Right lobe of liver (tissue), 6 donors: ENCODE results near the gene PYCARD. TPM values are rescaled to one million over a fixed set of nuclear protein-coding genes. Genes with fewer than 3 reads are reported as not detected.

Source experiments
- ATAC-seq, 4 donors: fragments of 200-7000 bp; cut with Tn5 transposase; one replicate each; pipeline ENCODE4 v1.9.1; 2020; ENCODE audit warnings: mild to moderate bottlenecking in 4 of 4, moderate library complexity in 4 of 4
- DNase-seq, 3 donors: peaks; one replicate each; pipeline ENCODE4 v3.0.0-alpha.2; 2020
- H3K27ac ChIP-seq, 3 donors: fragments of 200-600 bp; one replicate each; pipeline ENCODE4 v1.8.0; 2022
- H3K27me3 ChIP-seq, 2 donors: fragments of 200-600 bp; one replicate each; pipeline ENCODE4 v1.8.0; 2022
- H3K36me3 ChIP-seq, 4 donors: fragments of 200-600 bp; sonication (generic) in 1 of 4; one replicate each; pipeline versions ENCODE4 v1.5.1 to v1.8.0; 2017 to 2022; ENCODE audit warnings: control low read depth in 1 of 4
- H3K4me1 ChIP-seq, 4 donors: fragments of 200-600 bp; sonication (generic) in 1 of 4; one replicate each; pipeline versions ENCODE4 v1.5.1 to v1.8.0; 2017 to 2022; ENCODE audit warnings: control low read depth in 1 of 4
- H3K4me3 ChIP-seq, 3 donors: fragments of 200-600 bp; one replicate each; pipeline ENCODE4 v1.8.0; 2022
- H3K9me3 ChIP-seq, 4 donors: fragments of 200-600 bp; sonication (generic) in 1 of 4; one replicate each; pipeline versions ENCODE4 v1.5.1 to v1.8.0; 2017 to 2022; ENCODE audit warnings: control low read depth in 1 of 4
- POLR2A ChIP-seq: fragments of 450-650 bp; IDR thresholded peaks from one replicate; pipeline ENCODE4 v1.6.1; 2017; ENCODE audit warnings: antibody characterized with exemption, mild to moderate bottlenecking
- WGBS: methylation state at CpG from one replicate; pipeline ENCODE4 v1.1.6; 2018; ENCODE audit warnings: low coverage, low lambda C conversion rate; ENCODE audit not compliant: insufficient coverage; ENCODE audit errors: missing lambda C conversion rate; 5-methylcytosine and 5-hydroxymethylcytosine counted together
- intact Hi-C, 2 donors: fragments of 100-400 bp; cut with DNase I; formaldehyde crosslinking; loops; one replicate each; pipeline versions ENCODE4 v1.11.2 to v1.14.1; 2022
- total RNA-seq, 6 experiments: library from RNA; depleted of rRNA in 2 of 6; stranded (reverse); fragments of >200 nt in 2 of 6; fragmentation: NEBNext Ultra II Directional in 3 of 6; extraction: Animal tissue kit (Norgen Biotek cat#: 25700) in 3 of 6; gene quantifications; one replicate each; pipeline versions ENCODE4 v1.1.0 to v1.2.4, GENCODE V29; 2016 to 2023
- TF ChIP-seq, protein P1 (sequence below), 4 donors: fragments of 200-600 bp in 3 of 4; fragments of 450-650 bp in 1 of 4; IDR thresholded peaks; one replicate each; pipeline versions ENCODE4 v1.5.1 to v1.8.0; 2016 to 2022; ENCODE audit warnings: antibody characterized with exemption in 4 of 4, mild to moderate bottlenecking in 2 of 4
- donor health status: DM: no; HTN: yes; CAD: no.
- donor health status: DM: no; HTN: no; CAD: no.
- donor health status: DM: no; HTN: no; CAD: no.
- donor health status: DM: no; HTN: yes; CAD: no.
- donor health status: DM: no; HTN: yes; CAD: no.

Gene PYCARD
- total RNA-seq, 6 experiments from 2014 or later: 5.7 to 14.9 (median 9.6) TPM

DNA sequence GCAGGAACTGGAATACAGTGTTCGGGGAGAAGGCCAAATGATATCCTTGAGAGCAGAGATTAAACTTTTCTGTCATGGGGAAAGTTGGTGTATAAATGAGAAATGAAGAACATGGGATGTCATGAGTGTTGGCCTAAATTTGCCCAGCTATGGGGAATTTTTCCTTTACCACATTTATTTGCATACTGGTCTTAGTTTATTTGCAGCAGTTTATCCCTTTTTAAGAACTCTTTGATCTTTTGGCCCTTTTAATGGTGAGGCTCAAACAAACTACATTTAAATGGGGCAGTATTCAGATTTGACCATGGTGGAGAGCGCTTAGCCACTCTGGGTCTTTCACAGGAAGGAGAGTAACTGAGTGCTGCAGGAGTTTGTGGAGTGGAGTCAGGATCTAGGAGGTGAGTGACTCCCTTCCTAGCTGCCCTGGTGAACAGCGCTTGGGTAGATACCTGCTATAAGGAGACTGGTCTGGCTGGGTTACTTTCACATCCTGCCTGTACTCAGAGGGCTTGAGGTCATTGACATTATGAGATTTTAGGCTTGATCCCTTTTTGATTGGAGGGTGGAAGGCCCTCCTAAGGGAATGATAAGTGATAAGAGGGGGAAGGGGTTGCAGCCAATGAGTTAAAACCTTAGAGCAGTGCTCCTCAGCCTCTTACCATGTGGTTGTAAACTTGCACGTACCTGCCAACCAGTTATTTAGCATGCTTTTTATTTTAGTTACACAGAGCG, 10.7 kb downstream of the PYCARD start:
- TF ChIP-seq, protein P1, sequence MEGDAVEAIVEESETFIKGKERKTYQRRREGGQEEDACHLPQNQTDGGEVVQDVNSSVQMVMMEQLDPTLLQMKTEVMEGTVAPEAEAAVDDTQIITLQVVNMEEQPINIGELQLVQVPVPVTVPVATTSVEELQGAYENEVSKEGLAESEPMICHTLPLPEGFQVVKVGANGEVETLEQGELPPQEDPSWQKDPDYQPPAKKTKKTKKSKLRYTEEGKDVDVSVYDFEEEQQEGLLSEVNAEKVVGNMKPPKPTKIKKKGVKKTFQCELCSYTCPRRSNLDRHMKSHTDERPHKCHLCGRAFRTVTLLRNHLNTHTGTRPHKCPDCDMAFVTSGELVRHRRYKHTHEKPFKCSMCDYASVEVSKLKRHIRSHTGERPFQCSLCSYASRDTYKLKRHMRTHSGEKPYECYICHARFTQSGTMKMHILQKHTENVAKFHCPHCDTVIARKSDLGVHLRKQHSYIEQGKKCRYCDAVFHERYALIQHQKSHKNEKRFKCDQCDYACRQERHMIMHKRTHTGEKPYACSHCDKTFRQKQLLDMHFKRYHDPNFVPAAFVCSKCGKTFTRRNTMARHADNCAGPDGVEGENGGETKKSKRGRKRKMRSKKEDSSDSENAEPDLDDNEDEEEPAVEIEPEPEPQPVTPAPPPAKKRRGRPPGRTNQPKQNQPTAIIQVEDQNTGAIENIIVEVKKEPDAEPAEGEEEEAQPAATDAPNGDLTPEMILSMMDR (IDR thresholded peaks at IDR 0.05): no peak
- no peak for TF ChIP-seq POLR2A
- 76% methylated on average over 4 of the region's 5 CpGs for WGBS
- no peak for ATAC-seq
- Histone ChIP-seq H3K9me3 (no peaks in the 10 kb centered on the region), H3K4me1 (no peaks in the 10 kb centered on the region), H3K36me3 (peaks cover 22 to 84% (median 53%) of the 10 kb centered on the region in 4 donors), H3K4me3 (no peak overlapping the region), H3K27me3 (no peaks in the 10 kb centered on the region), H3K27ac (no peak overlapping the region)
- intact Hi-C loops: no loop called here
- DNase-seq: no peak

DNA sequence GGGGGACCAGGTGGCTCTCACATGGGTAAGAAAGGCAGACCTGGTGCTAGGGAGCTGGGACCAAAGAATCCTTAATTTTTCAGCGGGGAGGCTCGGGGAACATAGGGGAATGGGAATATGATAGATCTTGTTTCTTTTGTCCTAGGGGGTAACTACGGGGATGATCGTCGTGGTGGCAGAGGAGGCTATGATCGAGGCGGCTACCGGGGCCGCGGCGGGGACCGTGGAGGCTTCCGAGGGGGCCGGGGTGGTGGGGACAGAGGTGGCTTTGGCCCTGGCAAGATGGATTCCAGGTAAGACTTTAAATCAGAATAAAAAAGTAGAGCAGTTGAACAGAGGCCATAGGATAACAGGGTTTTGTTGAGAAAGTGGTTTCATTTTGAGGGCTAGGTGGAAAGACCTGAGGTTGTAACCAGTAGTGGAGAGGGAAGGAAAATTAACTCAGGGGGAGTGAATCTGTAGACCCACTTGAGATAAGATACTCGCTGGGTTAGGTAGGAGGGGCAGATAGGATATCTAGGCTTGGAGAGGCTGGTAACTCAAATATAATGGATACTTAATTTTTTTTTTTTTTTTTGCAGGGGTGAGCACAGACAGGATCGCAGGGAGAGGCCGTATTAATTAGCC, 11.6 kb downstream of the PYCARD start:
- WGBS: 93% methylated on average over 15 of the region's 17 CpGs
- intact Hi-C loops: no loop called here
- H3K36me3 ChIP-seq: peaks cover 27 to 93% (median 61%) of the 10 kb centered on the region in 4 donors
- no peak overlapping the region for H3K4me3 ChIP-seq
- no peak for TF ChIP-seq POLR2A
- TF ChIP-seq, protein P1 (IDR thresholded peaks at IDR 0.05): no peak
- H3K27me3 ChIP-seq: no peaks in the 10 kb centered on the region
- no peak overlapping the region for H3K27ac ChIP-seq
- no peaks in the 10 kb centered on the region for H3K4me1 ChIP-seq
- H3K9me3 ChIP-seq: no peaks in the 10 kb centered on the region
- no peak for DNase-seq
- no peak for ATAC-seq

DNA sequence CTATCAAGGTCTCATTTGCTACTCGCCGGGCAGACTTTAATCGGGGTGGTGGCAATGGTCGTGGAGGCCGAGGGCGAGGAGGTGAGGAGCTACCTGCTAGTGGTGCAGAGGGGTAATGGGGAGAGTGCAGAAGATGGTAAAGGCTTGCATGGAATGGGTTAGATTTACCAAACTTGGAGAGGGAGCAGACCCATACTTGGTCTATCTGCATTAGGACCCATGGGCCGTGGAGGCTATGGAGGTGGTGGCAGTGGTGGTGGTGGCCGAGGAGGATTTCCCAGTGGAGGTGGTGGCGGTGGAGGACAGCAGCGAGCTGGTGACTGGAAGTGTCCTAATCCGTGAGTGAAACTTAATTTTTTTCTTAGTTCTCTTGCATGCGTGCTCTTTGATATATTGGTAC, 12.5 kb downstream of the PYCARD start:
- Histone ChIP-seq H3K27ac (no peak overlapping the region), H3K36me3 (peaks cover 31 to 97% (median 65%) of the 10 kb centered on the region in 4 donors), H3K4me1 (no peaks in the 10 kb centered on the region), H3K9me3 (no peaks in the 10 kb centered on the region), H3K27me3 (no peaks in the 10 kb centered on the region), H3K4me3 (no peak overlapping the region)
- no peak for DNase-seq
- no peak for ATAC-seq
- intact Hi-C loops: no loop called here
- 93% methylated on average over 11 of the region's 12 CpGs for whole genome bisulfite sequencing
- TF ChIP-seq POLR2A: no peak
- TF ChIP-seq, protein P1 (IDR thresholded peaks at IDR 0.05): no peak

DNA sequence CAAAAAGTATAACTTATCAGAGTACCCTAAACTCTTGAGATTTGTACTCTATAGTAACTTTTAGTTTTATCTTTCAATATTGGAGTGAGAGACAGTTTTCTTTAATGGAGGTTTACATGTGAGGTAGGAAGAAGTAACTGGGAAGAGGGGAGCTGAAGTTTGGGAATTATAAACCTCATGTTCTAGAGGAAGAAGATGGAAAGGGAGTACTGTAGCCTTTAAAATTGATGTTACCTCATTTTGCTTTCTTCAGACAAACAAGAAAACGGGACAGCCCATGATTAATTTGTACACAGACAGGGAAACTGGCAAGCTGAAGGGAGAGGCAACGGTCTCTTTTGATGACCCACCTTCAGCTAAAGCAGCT, 13.2 kb downstream of the PYCARD start:
- Histone ChIP-seq H3K36me3 (peaks cover 31 to 99% (median 71%) of the 10 kb centered on the region in 4 donors), H3K27me3 (no peaks in the 10 kb centered on the region), H3K27ac (no peak overlapping the region), H3K4me3 (no peak overlapping the region), H3K9me3 (no peaks in the 10 kb centered on the region), H3K4me1 (no peaks in the 10 kb centered on the region)
- WGBS: 72% methylated on average over 2 of the region's 2 CpGs
- TF ChIP-seq, protein P1 (IDR thresholded peaks at IDR 0.05): no peak
- TF ChIP-seq POLR2A: no peak
- intact Hi-C loops: loop anchor here in 1 of 2 donors (10.0 kb wide), 1 partner anchor 265 kb away; the partner anchor contains the start of gene ARMC5
- no peak for ATAC-seq
- no peak for DNase-seq
